CD14-positive monocyte (primary cell): ENCODE results near the gene CNOT10. TPM values are rescaled to one million over a fixed set of nuclear protein-coding genes. Genes with fewer than 3 reads are reported as not detected.

Experiments
- DNase-seq, 3 donors: peaks; one replicate each; pipeline ENCODE4 v3.0.0-alpha.2; 2011 to 2022
- H2AFZ ChIP-seq: 2 replicates; pipeline ENCODE4 v1.6.0; 2012; ENCODE audit warnings: mild to moderate bottlenecking, low read depth, low read length, inconsistent platforms; ENCODE audit not compliant: insufficient read depth, poor library complexity, severe bottlenecking
- H3K27ac ChIP-seq, 2 donors: 1 replicate in 1 of 2; 2 replicates in 1 of 2; pipeline ENCODE4 v1.5.1; 2012 to 2013; ENCODE audit warnings: low read length in 2 of 2, control low read depth in 1 of 2, inconsistent platforms in 1 of 2, low read depth in 1 of 2, mild to moderate bottlenecking in 1 of 2
- H3K27me3 ChIP-seq, 2 donors: one replicate each; pipeline versions ENCODE4 v1.6.0 to v1.6.1; 2011 to 2013; ENCODE audit warnings: low read length in 2 of 2; ENCODE audit not compliant: control insufficient read depth in 2 of 2, insufficient read depth in 2 of 2
- H3K36me3 ChIP-seq, 2 donors: replicated peaks in 1 of 2; 1 replicate in 1 of 2; 2 replicates in 1 of 2; pipeline versions ENCODE4 v1.5.1 to v1.6.1; 2012 to 2013; ENCODE audit warnings: low read length in 2 of 2, control low read depth in 1 of 2, inconsistent platforms in 1 of 2, mild to moderate bottlenecking in 1 of 2; ENCODE audit not compliant: insufficient read depth in 2 of 2, control insufficient read depth in 1 of 2
- H3K4me1 ChIP-seq, 2 donors: 1 replicate in 1 of 2; 2 replicates in 1 of 2; pipeline versions ENCODE4 v1.5.1 to v1.6.1; 2012 to 2013; ENCODE audit warnings: low read length in 2 of 2, control low read depth in 1 of 2, inconsistent platforms in 1 of 2, mild to moderate bottlenecking in 1 of 2, moderate library complexity in 1 of 2; ENCODE audit not compliant: insufficient read depth in 2 of 2, control insufficient read depth in 1 of 2
- H3K4me2 ChIP-seq: replicated peaks from 2 replicates; pipeline ENCODE3; 2012; ENCODE audit warnings: low read length, moderate library complexity, mild to moderate bottlenecking; ENCODE audit not compliant: poor library complexity, severe bottlenecking; ENCODE audit errors: extremely low read depth
- H3K4me3 ChIP-seq, 3 experiments: fragments of 200-600 bp in 1 of 3; sonication (generic) in 1 of 3; replicated peaks in 1 of 3; 1 replicate in 2 of 3; 2 replicates in 1 of 3; pipeline ENCODE4 v1.5.1; 2011 to 2013; ENCODE audit warnings: low read length in 3 of 3, mild to moderate bottlenecking in 3 of 3, control low read depth in 2 of 3, low read depth in 2 of 3, inconsistent platforms in 1 of 3, moderate library complexity in 1 of 3
- H3K79me2 ChIP-seq: 2 replicates; pipeline ENCODE4 v1.6.0; 2012; ENCODE audit warnings: mild to moderate bottlenecking, control low read depth, inconsistent platforms, low read length, moderate library complexity; ENCODE audit not compliant: insufficient read depth
- H3K9ac ChIP-seq: 2 replicates; pipeline ENCODE4 v1.6.0; 2017; ENCODE audit warnings: low read length, mild to moderate bottlenecking; ENCODE audit not compliant: insufficient read depth, poor library complexity, severe bottlenecking
- H3K9me3 ChIP-seq, 2 donors: replicated peaks in 1 of 2; 1 replicate in 1 of 2; 2 replicates in 1 of 2; pipeline versions ENCODE4 v1.5.1 to v1.6.1; 2012 to 2013; ENCODE audit warnings: low read length in 2 of 2, control low read depth in 1 of 2; ENCODE audit not compliant: control insufficient read depth in 1 of 2, insufficient read depth in 1 of 2
- H4K20me1 ChIP-seq: 2 replicates; pipeline ENCODE4 v1.6.0; 2012; ENCODE audit warnings: mild to moderate bottlenecking, low read length, control low read depth, moderate library complexity; ENCODE audit not compliant: insufficient read depth
- H3K27ac Mint-ChIP-seq, 7 donors: one replicate each; pipeline ENCODE4 v1.8.0; 2020; ENCODE audit warnings: mild to moderate bottlenecking in 7 of 7, mixed read lengths in 7 of 7, moderate library complexity in 6 of 7, inconsistent platforms in 2 of 7
- H3K27me3 Mint-ChIP-seq, 3 donors: one replicate each; pipeline ENCODE4 v1.8.0; 2021 to 2022; ENCODE audit warnings: low read depth in 3 of 3, mild to moderate bottlenecking in 3 of 3, mixed read lengths in 3 of 3, moderate library complexity in 3 of 3, inconsistent platforms in 1 of 3
- H3K36me3 Mint-ChIP-seq, 2 donors: one replicate each; pipeline ENCODE4 v1.8.0; 2020; ENCODE audit warnings: mixed read lengths in 2 of 2, inconsistent platforms in 1 of 2, mild to moderate bottlenecking in 1 of 2
- H3K4me1 Mint-ChIP-seq: one replicate; pipeline ENCODE4 v1.8.0; 2020; ENCODE audit warnings: mild to moderate bottlenecking, mixed read lengths
- H3K4me3 Mint-ChIP-seq, 2 donors: one replicate each; pipeline ENCODE4 v1.8.0; 2020; ENCODE audit warnings: mild to moderate bottlenecking in 2 of 2, mixed read lengths in 2 of 2, moderate library complexity in 1 of 2
- H3K9me3 Mint-ChIP-seq, 7 donors: one replicate each; pipeline ENCODE4 v1.8.0; 2020 to 2022; ENCODE audit warnings: mixed read lengths in 7 of 7, mild to moderate bottlenecking in 6 of 7, moderate library complexity in 6 of 7, inconsistent platforms in 2 of 7
- WGBS: methylation state at CpG from one replicate; pipeline ENCODE4 v1.1.5; 2013; ENCODE audit warnings: missing lambda C conversion rate; ENCODE audit not compliant: insufficient coverage; 5-methylcytosine and 5-hydroxymethylcytosine counted together
- intact Hi-C, 2 donors: fragments of 100-400 bp; cut with micrococcal nuclease; formaldehyde crosslinking; loops; one replicate each; pipeline versions ENCODE4 v1.15.0 to v1.15.1; 2023
- polyA plus RNA-seq, 3 donors: library from polyadenylated mRNA; depleted of rRNA in 1 of 3; unstranded in 2 of 3; stranded (reverse) in 1 of 3; fragments of 300-500 nt in 2 of 3; fragments of >200 nt in 1 of 3; fragmentation: Illumina TruSeq in 2 of 3; gene quantifications; 1 replicate in 2 of 3; 2 replicates in 1 of 3; pipeline ENCODE4 v1.2.3, GENCODE V29; 2012 to 2021
- TF ChIP-seq, protein P1 (sequence below): fragments of 200-600 bp; IDR thresholded peaks from one replicate; pipeline ENCODE4 v1.8.0; 2022; ENCODE audit warnings: antibody characterized with exemption, mild to moderate bottlenecking

The CNOT10 gene
- polyA plus RNA-seq, 3 donors = 17.9 to 21.5 (median 19.6) TPM

- TF ChIP-seq, protein P1, sequence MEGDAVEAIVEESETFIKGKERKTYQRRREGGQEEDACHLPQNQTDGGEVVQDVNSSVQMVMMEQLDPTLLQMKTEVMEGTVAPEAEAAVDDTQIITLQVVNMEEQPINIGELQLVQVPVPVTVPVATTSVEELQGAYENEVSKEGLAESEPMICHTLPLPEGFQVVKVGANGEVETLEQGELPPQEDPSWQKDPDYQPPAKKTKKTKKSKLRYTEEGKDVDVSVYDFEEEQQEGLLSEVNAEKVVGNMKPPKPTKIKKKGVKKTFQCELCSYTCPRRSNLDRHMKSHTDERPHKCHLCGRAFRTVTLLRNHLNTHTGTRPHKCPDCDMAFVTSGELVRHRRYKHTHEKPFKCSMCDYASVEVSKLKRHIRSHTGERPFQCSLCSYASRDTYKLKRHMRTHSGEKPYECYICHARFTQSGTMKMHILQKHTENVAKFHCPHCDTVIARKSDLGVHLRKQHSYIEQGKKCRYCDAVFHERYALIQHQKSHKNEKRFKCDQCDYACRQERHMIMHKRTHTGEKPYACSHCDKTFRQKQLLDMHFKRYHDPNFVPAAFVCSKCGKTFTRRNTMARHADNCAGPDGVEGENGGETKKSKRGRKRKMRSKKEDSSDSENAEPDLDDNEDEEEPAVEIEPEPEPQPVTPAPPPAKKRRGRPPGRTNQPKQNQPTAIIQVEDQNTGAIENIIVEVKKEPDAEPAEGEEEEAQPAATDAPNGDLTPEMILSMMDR = no peak
- Mint-ChIP-seq H3K27me3 (peaks cover 2 to 5% (median 2%) of the 10 kb centered on the region in 3 donors), H3K9me3 (no peaks in the 10 kb centered on the region), H3K27ac (peak overlapping the region in 1 of 7 donors; percentile 26), H3K36me3 (no peaks in the 10 kb centered on the region), H3K4me3 (no peak overlapping the region), H3K4me1 (no peaks in the 10 kb centered on the region)
- no peak for DNase-seq
- no peak overlapping the region for H3K4me2 ChIP-seq
- H3K36me3 ChIP-seq = no peaks in the 10 kb centered on the region
- no peaks in the 10 kb centered on the region for H3K4me1 ChIP-seq
- no peak overlapping the region for H3K9ac ChIP-seq
- 96% methylated on average over 3 of the region's 4 CpGs for WGBS
- H3K9me3 ChIP-seq = no peaks in the 10 kb centered on the region
- no peaks in the 10 kb centered on the region for H3K27me3 ChIP-seq
- no peak overlapping the region for H3K27ac ChIP-seq
- H2AFZ ChIP-seq = no peak overlapping the region
- H3K79me2 ChIP-seq = no peaks in the 10 kb centered on the region
- H4K20me1 ChIP-seq = no peaks in the 10 kb centered on the region
- intact Hi-C loops = no loop called here
- no peak overlapping the region for H3K4me3 ChIP-seq
Observed at GRCh38 chr3:32641356-32641755, 43.6 kb upstream of the CNOT10 start.

DNA sequence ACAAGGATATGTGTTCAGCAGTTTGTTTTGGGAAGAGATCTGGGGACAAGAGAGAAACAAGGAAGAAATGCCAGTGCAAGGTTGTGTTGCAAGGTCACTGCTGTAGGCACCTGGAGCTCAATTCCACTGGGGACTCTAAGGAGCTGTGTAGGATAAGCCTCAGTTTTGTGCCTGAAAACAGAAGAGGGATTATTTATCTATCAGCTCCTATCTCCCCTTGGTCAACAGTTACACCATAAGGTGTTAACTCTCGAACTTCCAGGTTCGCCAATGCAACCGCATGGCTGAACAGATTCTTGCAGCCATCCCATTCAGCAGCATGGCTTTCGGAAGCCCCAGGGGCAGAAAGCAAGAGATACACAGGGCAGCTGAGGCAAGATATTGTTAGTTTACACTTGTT is 41.6 kb upstream of the CNOT10 start:
- intact Hi-C loops = no loop called here
- no peak for DNase-seq
- no peaks in the 10 kb centered on the region for H3K36me3 Mint-ChIP-seq

More for the DNA sequence above, 41.6 kb upstream of the CNOT10 start:
- peaks cover 0 to under 1% (median 0%) of the 10 kb centered on the region in 7 donors for H3K9me3 Mint-ChIP-seq
- TF ChIP-seq, protein P1 = no peak
- no peak overlapping the region for H3K4me3 ChIP-seq
- no peak overlapping the region for H3K4me3 Mint-ChIP-seq
- H2AFZ ChIP-seq = no peak overlapping the region
- H3K4me1 ChIP-seq = no peaks in the 10 kb centered on the region
- no peak overlapping the region for H3K27ac Mint-ChIP-seq
- no peak overlapping the region for H3K27ac ChIP-seq
- H3K36me3 ChIP-seq = no peaks in the 10 kb centered on the region
- H3K9me3 ChIP-seq = no peaks in the 10 kb centered on the region
- no peaks in the 10 kb centered on the region for H3K27me3 ChIP-seq
- peaks cover 0 to 5% (median 2%) of the 10 kb centered on the region in 3 donors for H3K27me3 Mint-ChIP-seq
- H3K4me2 ChIP-seq = no peak overlapping the region
- WGBS = 100% methylated on average over 3 of the region's 4 CpGs
- no peaks in the 10 kb centered on the region for H3K4me1 Mint-ChIP-seq
- H4K20me1 ChIP-seq = no peaks in the 10 kb centered on the region
- H3K79me2 ChIP-seq = no peaks in the 10 kb centered on the region
- H3K9ac ChIP-seq = no peak overlapping the region
